Superior temporal gyrus (tissue), 1 donor: ENCODE measurements around the gene PCYT1A.
"Not testable (repeated sequence)": the region's sequence is repeated elsewhere in the genome, so short reads cannot be mapped to it uniquely, and the experiment has no call there.

Experiments used
- DNase-seq: peaks from one replicate; pipeline ENCODE4 v3.0.0-alpha.2; 2016; ENCODE audit errors: extremely low spot score

The PCYT1A gene

DNA sequence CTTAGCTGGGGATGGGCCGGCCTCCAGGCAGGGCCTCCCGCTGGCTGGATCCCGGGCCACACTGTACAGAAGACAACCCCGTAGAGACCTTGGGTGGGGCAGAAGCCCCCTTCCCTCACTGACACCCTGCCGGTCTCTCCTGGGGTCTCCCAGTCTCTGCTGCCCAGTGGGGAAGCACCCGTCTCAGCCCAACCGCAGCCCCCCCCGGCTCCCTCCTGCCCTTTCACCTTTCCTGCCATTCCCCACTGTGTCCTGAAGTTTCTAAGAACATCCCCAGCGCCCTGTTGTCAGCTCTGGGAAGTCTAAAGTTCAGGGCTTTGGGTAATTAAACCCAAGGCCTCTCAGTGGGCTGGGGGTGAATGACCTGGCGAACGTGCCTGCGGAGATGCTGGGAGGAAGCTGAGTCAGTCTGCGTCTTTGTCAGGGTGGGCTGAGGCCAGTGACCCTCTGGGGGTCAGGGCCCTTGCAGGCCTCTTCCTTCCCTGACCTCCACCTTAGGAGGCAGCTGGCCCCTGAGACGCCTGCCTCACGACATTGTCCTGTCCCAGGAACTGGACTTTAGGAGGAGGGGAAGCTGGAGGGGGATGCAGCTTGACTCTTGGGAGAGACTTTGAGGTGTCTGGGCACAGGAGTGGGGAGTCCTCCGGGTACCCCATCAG, 72.6 kb downstream of the PCYT1A start:
- DNase-seq: no peak

DNA sequence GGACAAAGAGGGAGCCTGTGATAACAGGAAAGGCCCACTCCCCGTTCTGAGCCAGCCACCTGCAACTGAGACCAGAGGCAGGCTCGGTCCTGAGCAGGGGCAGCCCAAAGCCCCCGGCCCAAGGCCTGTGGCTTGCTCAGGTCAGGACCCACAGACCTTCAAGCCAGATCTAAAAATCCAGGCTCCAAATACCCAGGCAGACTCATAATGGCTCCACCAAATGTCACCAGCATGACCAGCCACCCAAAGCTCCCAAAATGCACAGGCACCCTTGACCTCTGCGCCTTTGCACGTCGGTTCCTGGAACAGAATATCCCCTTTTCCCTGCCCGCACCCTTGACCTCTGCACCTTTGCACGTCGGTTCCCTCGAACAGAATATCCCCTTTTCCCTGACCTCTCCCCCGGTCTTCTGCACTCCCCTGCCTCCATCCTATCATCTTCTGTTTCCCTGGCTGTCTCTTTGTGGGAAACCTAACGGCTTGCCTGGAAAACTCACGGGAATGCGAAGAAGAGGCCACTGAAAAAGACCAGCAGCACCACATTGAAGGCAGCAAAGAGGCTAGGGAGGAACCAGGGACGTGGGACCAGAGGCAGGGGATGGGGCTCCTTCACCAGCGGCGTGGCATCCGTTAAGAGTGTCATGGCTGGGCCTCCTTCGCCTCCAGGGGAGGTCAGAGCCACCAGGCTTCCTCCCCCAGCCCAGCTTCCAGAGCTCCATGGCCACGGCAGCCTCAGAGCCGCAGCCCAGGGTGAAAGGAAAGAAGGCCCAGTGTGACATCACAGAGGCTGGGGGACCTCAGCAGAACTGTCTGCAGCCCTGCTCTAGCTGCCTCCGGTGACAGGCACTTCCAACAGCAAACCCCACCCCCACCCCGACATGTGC, 76.6 kb downstream of the PCYT1A start, which contains the start of gene ZDHHC19:
TSS of gene ZDHHC19 (minus strand) at position 728 of the 884 bp plus-strand sequence. CDS start at position 643, 85 bp downstream.
- no peak for DNase-seq

GRCh38 chr3:196209944-196210672, 77.4 kb downstream of the PCYT1A start:
- not testable (repeated sequence) for DNase-seq

DNA sequence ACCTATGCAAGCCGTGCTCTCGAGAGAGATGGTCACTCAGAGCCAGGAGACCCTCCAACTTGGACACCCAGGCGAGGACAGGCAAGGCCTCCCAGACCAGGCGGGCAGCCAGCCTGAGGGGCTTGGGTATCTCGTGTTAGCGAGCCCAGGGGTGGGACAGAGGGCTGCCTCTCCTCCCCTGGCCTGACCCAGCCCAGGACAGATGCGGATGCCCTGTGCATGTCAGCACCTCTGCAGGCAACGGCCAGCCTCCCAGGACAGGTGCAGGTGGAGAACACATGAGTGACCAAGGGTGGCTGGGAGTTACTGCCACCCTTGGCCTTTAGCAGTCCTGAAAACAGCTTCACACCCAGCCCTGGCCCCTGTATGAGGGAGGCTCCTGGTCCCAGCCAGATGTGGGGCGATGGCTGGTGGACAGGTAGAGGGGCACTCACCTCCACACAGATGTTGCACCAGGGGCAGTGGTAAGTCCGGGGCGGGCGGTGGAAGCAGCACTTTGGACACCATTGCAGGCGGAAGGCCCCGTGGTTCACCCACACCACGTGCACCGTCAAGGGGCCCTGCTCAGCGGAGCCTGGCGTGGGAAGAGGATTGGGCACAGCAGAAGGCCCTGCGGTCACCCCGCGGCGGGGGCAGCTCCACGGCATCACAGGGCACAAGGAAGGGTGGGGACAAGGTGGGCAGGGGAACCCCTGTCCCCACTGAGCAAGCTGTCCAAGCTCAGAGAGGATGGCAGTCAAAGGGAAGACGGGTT, 78.4 kb downstream of the PCYT1A start:
- no peak for DNase-seq

- DNase-seq: no peak
Measured at GRCh38 chr3:196207833-196208607, 79.5 kb downstream of the PCYT1A start.

GRCh38 chr3:196207159-196207832, 80.2 kb downstream of the PCYT1A start:
- DNase-seq: no peak

DNA sequence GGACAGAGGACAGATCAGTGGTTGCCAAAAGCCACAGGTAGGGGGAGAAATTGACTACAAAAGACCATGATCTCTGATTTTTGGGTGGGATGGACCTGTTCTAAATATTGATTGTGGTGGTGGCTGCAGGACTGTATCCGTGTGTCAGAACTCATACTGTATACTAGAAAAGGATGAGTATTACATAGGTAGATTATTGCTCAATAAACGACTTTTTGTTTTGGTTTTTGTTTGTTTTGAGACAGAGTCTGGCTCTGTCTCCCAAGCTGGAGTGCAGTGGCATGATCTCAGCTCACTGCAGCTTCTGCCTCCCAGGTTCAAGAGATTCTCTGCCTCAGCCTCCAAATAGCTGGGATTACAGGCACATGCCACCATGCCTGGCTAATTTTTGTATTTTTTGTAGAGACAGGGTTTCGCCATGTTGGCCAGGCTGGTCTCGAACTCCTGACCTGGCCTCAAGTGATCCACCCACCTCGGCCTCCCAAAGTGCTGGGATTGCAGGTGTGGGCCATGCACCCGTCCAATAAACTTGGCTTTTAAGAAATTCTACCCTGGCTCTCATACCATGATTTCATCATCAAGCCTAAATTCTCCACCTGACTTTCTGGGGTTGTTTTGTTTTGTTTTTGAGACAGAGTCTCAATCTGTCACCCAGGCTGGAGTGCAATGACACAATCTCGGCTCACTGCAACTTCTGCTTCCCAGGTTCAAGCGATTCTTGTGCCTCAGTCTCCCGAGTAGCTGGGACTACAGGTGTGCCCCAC, 81.9 kb downstream of the PCYT1A start:
- not testable (repeated sequence) for DNase-seq

DNA sequence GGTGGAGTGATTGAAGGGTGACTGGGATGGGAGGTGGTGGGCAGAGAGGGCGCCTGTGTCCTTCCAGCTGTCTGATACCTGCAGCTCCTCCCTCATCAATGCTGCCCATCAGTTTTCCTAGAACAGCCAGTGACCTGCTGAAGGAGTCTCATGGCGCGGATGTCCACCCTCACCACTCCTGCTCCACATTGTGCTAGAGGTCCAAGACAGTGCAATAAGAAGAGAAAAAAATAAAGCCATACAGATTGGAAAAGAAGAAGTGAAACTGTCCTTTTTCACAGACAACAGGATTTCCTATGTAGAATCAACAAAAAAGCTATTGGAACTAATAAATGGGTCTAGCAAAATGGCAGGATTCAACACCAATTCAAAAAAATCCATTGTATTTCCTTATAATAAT, 83.7 kb downstream of the PCYT1A start:
- no peak for DNase-seq

DNA sequence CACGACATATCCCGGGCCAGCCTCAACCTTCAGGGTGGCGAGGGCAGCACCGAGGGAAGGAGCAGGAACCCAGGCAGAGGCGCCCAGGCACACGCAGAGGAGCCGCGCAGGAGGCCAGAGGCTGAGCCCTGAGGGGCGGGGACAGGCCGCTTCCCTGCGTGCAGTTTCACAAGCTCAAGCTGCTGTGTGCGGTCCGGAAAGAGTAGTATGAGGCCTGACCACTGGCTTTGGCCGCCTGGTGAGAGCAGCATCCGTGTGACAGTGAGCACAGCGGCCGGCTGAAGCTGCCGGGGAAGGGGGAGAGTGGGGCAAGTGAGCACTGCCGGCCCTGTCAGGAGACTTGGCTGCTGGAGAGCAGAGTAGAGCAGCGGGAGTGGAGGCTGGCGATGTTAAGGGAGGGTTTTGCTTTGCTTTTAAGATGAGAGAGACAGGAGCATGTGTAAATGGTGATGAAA, 85.0 kb downstream of the PCYT1A start:
- no peak for DNase-seq

DNA sequence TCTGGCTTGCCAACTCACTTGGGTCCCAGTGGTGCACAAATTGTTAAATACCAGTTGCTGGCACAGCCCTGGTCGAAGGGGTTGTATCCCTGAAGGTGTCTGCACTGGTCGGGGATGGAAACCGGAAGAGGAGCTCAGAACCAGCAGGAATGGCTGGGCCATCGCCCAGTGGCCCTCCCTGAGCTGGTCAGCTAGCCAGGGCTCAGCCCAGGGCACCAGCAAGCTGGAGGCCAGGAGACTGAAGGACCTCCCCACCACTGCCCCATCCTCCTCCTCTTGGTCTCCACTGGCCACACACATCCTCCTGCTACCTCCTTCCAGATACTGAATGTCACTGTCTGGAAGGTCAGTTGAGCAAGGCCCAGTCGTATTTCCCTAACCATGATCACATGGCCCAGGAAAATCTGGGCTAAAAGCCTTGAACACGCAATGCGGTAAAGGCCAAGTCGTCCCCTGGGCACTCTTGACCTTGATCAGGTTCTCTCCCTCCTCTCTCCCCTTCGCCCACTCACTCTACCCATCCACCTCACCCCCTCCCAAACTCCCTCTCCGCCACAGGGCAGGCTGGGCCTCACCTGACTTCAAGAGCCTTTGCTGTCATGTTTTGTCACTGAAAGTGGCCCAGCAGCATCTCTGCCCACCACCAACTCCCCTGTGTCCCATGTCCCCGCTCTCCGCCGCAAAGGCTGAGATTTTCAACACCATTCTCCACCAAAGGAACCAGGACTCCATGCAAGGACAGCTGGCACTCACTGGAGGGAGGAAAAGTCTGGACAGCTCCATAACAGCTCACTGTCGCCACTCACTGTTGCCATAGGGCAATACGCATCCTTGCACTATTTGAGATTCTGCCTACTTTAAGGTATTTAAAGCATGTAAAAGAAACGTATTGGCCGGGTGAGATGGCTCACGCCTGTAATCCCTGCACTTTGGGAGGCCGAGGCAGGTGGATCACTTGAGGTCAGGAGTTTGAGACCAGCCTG, 88.5 kb downstream of the PCYT1A start:
- DNase-seq: no peak

- no peak for DNase-seq
Measured at GRCh38 chr3:196198081-196198675, 89.3 kb downstream of the PCYT1A start.

GRCh38 chr3:196197524-196197923, 90.0 kb downstream of the PCYT1A start:
- no peak for DNase-seq

DNA sequence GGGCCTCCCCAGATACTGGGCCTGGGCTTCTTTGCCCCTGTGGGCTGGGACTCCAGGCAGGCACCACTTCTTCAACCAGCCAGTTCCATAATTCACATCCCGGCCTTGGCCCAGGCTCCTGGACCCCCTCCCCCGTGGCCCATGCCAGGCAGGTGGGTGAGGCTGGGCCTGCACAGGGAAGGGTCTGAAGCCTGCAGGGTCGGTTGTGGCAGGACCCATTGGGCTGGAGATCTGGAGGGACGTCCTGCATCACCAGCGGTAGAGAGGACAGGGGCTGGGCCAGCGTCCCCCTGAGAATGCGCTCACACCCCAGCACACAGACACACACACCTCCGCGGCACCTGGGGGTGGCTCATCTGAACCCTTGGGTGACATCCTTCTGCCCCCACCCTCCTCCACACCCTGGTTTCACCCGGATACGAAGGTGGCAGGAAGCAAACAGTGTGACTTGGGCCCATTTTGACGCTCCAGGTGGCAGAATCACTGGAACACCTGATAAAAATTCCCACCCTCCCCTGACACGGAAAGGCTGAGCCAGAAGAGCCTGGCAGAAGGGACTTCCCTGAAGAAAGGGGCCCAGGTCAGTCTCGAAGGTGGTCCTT, 91.8 kb downstream of the PCYT1A start:
- no peak for DNase-seq

- no peak for DNase-seq
Measured at GRCh38 chr3:196194542-196194915, 93.0 kb downstream of the PCYT1A start.

DNA sequence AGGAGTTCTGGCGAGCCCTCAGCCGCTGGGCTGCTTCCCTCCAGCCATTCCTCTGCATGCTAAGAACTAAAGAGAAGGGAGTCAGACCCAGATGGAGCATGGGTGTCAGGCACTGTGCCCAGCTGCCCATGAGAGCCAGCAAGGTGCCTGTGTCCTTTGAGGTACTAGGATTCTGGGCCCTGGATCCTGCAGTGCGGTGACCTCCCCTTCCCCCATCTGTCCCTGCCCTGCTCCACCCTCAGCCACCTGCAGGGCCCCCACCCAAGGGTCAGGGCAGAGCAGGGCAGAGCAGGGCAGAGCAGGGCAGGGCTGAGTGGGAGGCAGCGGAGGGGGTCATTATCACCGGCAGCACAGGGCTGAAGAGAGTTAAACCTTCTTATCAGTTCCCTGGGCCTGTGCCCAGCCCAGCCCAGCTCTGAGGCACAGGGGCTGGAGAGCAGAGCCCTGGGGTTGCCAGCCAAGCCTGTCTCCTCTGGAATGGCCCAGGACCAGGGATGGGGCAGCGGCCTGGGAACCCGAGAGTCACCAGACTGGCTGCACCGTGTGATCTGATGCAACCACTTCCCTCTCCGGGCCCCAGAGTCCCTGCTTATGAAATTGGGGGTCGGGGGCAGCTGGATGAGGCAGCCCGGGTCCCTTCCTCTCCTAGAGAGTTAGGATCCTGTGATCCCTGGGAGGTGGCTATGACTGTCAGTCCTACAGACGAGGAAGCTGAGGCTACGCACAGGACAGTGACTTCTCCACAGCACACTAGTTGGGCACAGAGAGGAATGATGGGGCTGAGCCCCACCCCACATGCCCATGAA, 93.6 kb downstream of the PCYT1A start:
- DNase-seq: no peak

DNA sequence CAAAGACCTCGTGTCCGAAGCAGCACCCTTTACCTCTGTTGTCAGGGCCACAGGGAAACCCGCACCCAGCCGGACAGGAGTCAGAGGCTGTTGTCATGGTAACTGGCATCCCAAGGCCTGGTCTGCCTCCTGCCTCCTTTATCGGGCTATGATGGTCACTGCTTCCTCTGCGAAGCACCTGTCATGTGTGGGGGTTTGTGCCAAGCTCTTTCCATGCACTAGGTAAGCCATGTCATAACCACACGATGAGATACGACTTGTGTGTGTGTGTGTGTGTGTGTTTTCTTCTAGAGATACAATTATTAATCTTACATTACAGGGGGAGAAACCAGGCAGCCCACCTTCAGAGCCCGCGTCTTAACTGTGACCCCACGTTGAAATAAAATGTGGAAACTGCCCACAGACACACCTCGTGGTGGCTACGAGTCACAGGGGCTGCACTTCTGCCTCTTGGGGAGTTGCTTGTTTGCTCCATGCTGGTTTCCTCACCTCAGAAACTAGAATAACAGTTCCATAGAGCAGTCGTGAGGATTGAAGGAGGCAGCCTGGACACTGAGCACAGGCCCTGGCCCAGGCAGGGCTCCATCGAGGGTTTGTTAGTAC, 94.3 kb downstream of the PCYT1A start:
- DNase-seq: no peak
